Measurements from ENCODE around the gene CCL1.

The CCL1 gene

GRCh38 chr17:34366010-34366409 is 3.0 kb upstream of the CCL1 start:
- Histone ChIP-seq H2AFZ (ENCODE audit: insufficient read depth, low read length, poor library complexity) (no peak overlapping the region), H4K12ac (ENCODE audit: low read depth, low read length) (no peak overlapping the region), H3K4ac (ENCODE audit: low read depth, low read length) (no peak overlapping the region), H3K27ac (ENCODE audit: low read depth, low read length) (no peak overlapping the region), H2AK5ac (ENCODE audit: low read length) (no peak overlapping the region), H2BK120ac (ENCODE audit: insufficient read depth, low read length, poor library complexity) (no peak overlapping the region), H4K8ac (ENCODE audit: low read depth, low read length) (no peak overlapping the region), H3K79me1 (ENCODE audit: low read length) (no peaks in the 10 kb centered on the region), H3K4me3 (ENCODE audit: low read depth, low read length) (no peak overlapping the region), H3K4me1 (ENCODE audit: control insufficient read depth in 1 of 2, insufficient read depth in 2 of 2, low read length in 2 of 2) (peaks cover 0 to 7% of the 10 kb centered on the region in 2 experiments), H3K4me2 (ENCODE audit: low read length) (no peak overlapping the region), H3K27me3 (ENCODE audit: insufficient read depth, low read length) (no peaks in the 10 kb centered on the region), H4K91ac (ENCODE audit: low read depth, low read length) (no peak overlapping the region), H3K18ac (ENCODE audit: low read length) (no peak overlapping the region), H3K9me3 (ENCODE audit: insufficient read depth, low read depth, low read length) (no peaks in the 10 kb centered on the region), H3K79me2 (ENCODE audit: control insufficient read depth, insufficient read depth, low read length, poor library complexity) (no peaks in the 10 kb centered on the region), H3K23ac (ENCODE audit: low read length) (no peak overlapping the region), H2BK12ac (ENCODE audit: low read length) (no peak overlapping the region), H3K9ac (ENCODE audit: low read length) (no peak overlapping the region), H3K14ac (ENCODE audit: low read length) (no peak overlapping the region), H3K36me3 (ENCODE audit: control insufficient read depth in 1 of 2, insufficient read depth in 2 of 2, low read length in 2 of 2) (no peaks in the 10 kb centered on the region), H2BK5ac (ENCODE audit: low read depth, low read length, poor library complexity) (no peak overlapping the region)
- no peak for DNase-seq
- no CpG with 5 or more reads among the region's 1 CpG for WGBS (ENCODE audit: extremely low coverage, insufficient coverage, insufficient read length)

- no peaks in the 10 kb centered on the region for H3K9me3 ChIP-seq (ENCODE audit: insufficient read depth, low read depth, low read length)
- no peak overlapping the region for H3K23ac ChIP-seq (ENCODE audit: low read length)
- H3K79me2 ChIP-seq (ENCODE audit: control insufficient read depth, insufficient read depth, low read length, poor library complexity): no peaks in the 10 kb centered on the region
- no peak overlapping the region for H3K9ac ChIP-seq (ENCODE audit: low read length)
- H3K27ac ChIP-seq (ENCODE audit: low read depth, low read length): no peak overlapping the region
- no peak overlapping the region for H3K14ac ChIP-seq (ENCODE audit: low read length)
- no peaks in the 10 kb centered on the region for H3K27me3 ChIP-seq (ENCODE audit: insufficient read depth, low read length)
- no peak overlapping the region for H3K4me2 ChIP-seq (ENCODE audit: low read length)
- no peak overlapping the region for H4K91ac ChIP-seq (ENCODE audit: low read depth, low read length)
- H2BK120ac ChIP-seq (ENCODE audit: insufficient read depth, low read length, poor library complexity): no peak overlapping the region
- no peak overlapping the region for H2BK5ac ChIP-seq (ENCODE audit: low read depth, low read length, poor library complexity)
- WGBS (ENCODE audit: extremely low coverage, insufficient coverage, insufficient read length): no CpG with 5 or more reads among the region's 2 CpGs
- peaks cover 0 to 2% of the 10 kb centered on the region in 2 experiments for H3K4me1 ChIP-seq (ENCODE audit: control insufficient read depth in 1 of 2, insufficient read depth in 2 of 2, low read length in 2 of 2)
- no peak overlapping the region for H4K12ac ChIP-seq (ENCODE audit: low read depth, low read length)
- no peak overlapping the region for H2BK12ac ChIP-seq (ENCODE audit: low read length)
- H3K79me1 ChIP-seq (ENCODE audit: low read length): no peaks in the 10 kb centered on the region
- no peaks in the 10 kb centered on the region for H3K36me3 ChIP-seq (ENCODE audit: control insufficient read depth in 1 of 2, insufficient read depth in 2 of 2, low read length in 2 of 2)
- H3K4me3 ChIP-seq (ENCODE audit: low read depth, low read length): no peak overlapping the region
- no peak overlapping the region for H2AK5ac ChIP-seq (ENCODE audit: low read length)
- no peak overlapping the region for H4K8ac ChIP-seq (ENCODE audit: low read depth, low read length)
- H3K4ac ChIP-seq (ENCODE audit: low read depth, low read length): no peak overlapping the region
- H2AFZ ChIP-seq (ENCODE audit: insufficient read depth, low read length, poor library complexity): no peak overlapping the region
- no peak for DNase-seq
- no peak overlapping the region for H3K18ac ChIP-seq (ENCODE audit: low read length)
Measured at GRCh38 chr17:34365340-34365739, 2.3 kb upstream of the CCL1 start.

GRCh38 chr17:34364751-34365150 is 1.7 kb upstream of the CCL1 start:
- no peak overlapping the region for H3K14ac ChIP-seq (ENCODE audit: low read length)
- H3K4me1 ChIP-seq (ENCODE audit: control insufficient read depth in 1 of 2, insufficient read depth in 2 of 2, low read length in 2 of 2): no peaks in the 10 kb centered on the region
- no peaks in the 10 kb centered on the region for H3K27me3 ChIP-seq (ENCODE audit: insufficient read depth, low read length)
- H2BK5ac ChIP-seq (ENCODE audit: low read depth, low read length, poor library complexity): no peak overlapping the region
- H3K4me3 ChIP-seq (ENCODE audit: low read depth, low read length): no peak overlapping the region
- DNase-seq: no peak
- no peak overlapping the region for H3K9ac ChIP-seq (ENCODE audit: low read length)
- H4K12ac ChIP-seq (ENCODE audit: low read depth, low read length): no peak overlapping the region
- no peak overlapping the region for H4K8ac ChIP-seq (ENCODE audit: low read depth, low read length)
- H4K91ac ChIP-seq (ENCODE audit: low read depth, low read length): no peak overlapping the region
- H3K79me2 ChIP-seq (ENCODE audit: control insufficient read depth, insufficient read depth, low read length, poor library complexity): no peaks in the 10 kb centered on the region
- WGBS (ENCODE audit: extremely low coverage, insufficient coverage, insufficient read length): no CpG with 5 or more reads among the region's 2 CpGs
- H3K36me3 ChIP-seq (ENCODE audit: control insufficient read depth in 1 of 2, insufficient read depth in 2 of 2, low read length in 2 of 2): no peaks in the 10 kb centered on the region
- H2AK5ac ChIP-seq (ENCODE audit: low read length): no peak overlapping the region
- no peaks in the 10 kb centered on the region for H3K79me1 ChIP-seq (ENCODE audit: low read length)
- H2BK120ac ChIP-seq (ENCODE audit: insufficient read depth, low read length, poor library complexity): no peak overlapping the region
- no peak overlapping the region for H3K4ac ChIP-seq (ENCODE audit: low read depth, low read length)
- H3K27ac ChIP-seq (ENCODE audit: low read depth, low read length): no peak overlapping the region
- H3K9me3 ChIP-seq (ENCODE audit: insufficient read depth, low read depth, low read length): no peaks in the 10 kb centered on the region
- no peak overlapping the region for H2AFZ ChIP-seq (ENCODE audit: insufficient read depth, low read length, poor library complexity)
- H3K18ac ChIP-seq (ENCODE audit: low read length): no peak overlapping the region
- H2BK12ac ChIP-seq (ENCODE audit: low read length): no peak overlapping the region
- H3K4me2 ChIP-seq (ENCODE audit: low read length): no peak overlapping the region
- no peak overlapping the region for H3K23ac ChIP-seq (ENCODE audit: low read length)

GRCh38 chr17:34361478-34362061 is 1.5 kb downstream of the CCL1 start:
- no CpG with 5 or more reads among the region's 8 CpGs for WGBS (ENCODE audit: extremely low coverage, insufficient coverage, insufficient read length)
- Histone ChIP-seq H3K18ac (ENCODE audit: low read length) (no peak overlapping the region), H3K4ac (ENCODE audit: low read depth, low read length) (no peak overlapping the region), H3K4me2 (ENCODE audit: low read length) (no peak overlapping the region), H2BK12ac (ENCODE audit: low read length) (no peak overlapping the region), H3K23ac (ENCODE audit: low read length) (no peak overlapping the region), H4K12ac (ENCODE audit: low read depth, low read length) (no peak overlapping the region), H3K9ac (ENCODE audit: low read length) (no peak overlapping the region), H2BK120ac (ENCODE audit: insufficient read depth, low read length, poor library complexity) (no peak overlapping the region), H2BK5ac (ENCODE audit: low read depth, low read length, poor library complexity) (no peak overlapping the region), H3K14ac (ENCODE audit: low read length) (no peak overlapping the region), H4K8ac (ENCODE audit: low read depth, low read length) (no peak overlapping the region), H3K79me2 (ENCODE audit: control insufficient read depth, insufficient read depth, low read length, poor library complexity) (no peaks in the 10 kb centered on the region), H3K27me3 (ENCODE audit: insufficient read depth, low read length) (no peaks in the 10 kb centered on the region), H4K91ac (ENCODE audit: low read depth, low read length) (no peak overlapping the region), H2AK5ac (ENCODE audit: low read length) (no peak overlapping the region), H3K79me1 (ENCODE audit: low read length) (no peaks in the 10 kb centered on the region), H3K9me3 (ENCODE audit: insufficient read depth, low read depth, low read length) (no peaks in the 10 kb centered on the region), H3K27ac (ENCODE audit: low read depth, low read length) (no peak overlapping the region), H3K4me1 (ENCODE audit: control insufficient read depth in 1 of 2, insufficient read depth in 2 of 2, low read length in 2 of 2) (no peaks in the 10 kb centered on the region), H3K36me3 (ENCODE audit: control insufficient read depth in 1 of 2, insufficient read depth in 2 of 2, low read length in 2 of 2) (no peaks in the 10 kb centered on the region), H2AFZ (ENCODE audit: insufficient read depth, low read length, poor library complexity) (no peak overlapping the region), H3K4me3 (ENCODE audit: low read depth, low read length) (no peak overlapping the region)
- peak; percentile 93 to 96 for DNase-seq

All from trophoblast cell (in vitro differentiated cells and primary cell).